ENCODE data around the gene LRBA. TPM values are rescaled to one million over a fixed set of nuclear protein-coding genes. Genes with fewer than 3 reads are reported as not detected.

Gene LRBA
- total RNA-seq, 2 donors from 2014 or later, result 30.9 to 33.7 TPM

DNA sequence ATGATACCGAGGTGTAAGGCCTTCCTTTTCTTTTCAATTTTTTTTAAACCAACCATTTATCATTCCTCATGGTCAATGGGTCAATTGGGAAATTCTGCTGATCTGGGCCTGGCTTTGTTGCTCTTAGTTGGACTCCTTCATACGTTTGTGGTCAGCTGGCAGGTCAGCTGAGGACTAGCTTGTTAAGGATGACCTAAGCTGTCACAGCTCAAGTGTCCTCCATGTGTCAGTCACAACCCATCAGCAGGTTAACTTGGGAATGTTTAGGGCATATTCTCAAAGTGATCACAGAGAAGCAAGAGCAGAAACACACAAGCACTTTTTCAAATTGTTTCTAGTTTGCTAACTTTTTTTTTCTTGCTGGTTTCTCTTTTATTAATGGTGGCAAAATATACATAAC, 550.6 kb downstream of the LRBA start:
- ATAC-seq (ENCODE audit: insufficient number of reproducible peaks, low FRiP score, low read depth), result no peak
- no peaks in the 10 kb centered on the region for H3K4me1 ChIP-seq (ENCODE audit: control insufficient read depth in 1 of 2, low read depth in 2 of 2)
- no peak overlapping the region for H3K4me3 ChIP-seq
- TF ChIP-seq, protein P1, sequence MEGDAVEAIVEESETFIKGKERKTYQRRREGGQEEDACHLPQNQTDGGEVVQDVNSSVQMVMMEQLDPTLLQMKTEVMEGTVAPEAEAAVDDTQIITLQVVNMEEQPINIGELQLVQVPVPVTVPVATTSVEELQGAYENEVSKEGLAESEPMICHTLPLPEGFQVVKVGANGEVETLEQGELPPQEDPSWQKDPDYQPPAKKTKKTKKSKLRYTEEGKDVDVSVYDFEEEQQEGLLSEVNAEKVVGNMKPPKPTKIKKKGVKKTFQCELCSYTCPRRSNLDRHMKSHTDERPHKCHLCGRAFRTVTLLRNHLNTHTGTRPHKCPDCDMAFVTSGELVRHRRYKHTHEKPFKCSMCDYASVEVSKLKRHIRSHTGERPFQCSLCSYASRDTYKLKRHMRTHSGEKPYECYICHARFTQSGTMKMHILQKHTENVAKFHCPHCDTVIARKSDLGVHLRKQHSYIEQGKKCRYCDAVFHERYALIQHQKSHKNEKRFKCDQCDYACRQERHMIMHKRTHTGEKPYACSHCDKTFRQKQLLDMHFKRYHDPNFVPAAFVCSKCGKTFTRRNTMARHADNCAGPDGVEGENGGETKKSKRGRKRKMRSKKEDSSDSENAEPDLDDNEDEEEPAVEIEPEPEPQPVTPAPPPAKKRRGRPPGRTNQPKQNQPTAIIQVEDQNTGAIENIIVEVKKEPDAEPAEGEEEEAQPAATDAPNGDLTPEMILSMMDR (IDR thresholded peaks at IDR 0.05), result no peak
- H3K27me3 ChIP-seq (replicated peaks; ENCODE audit: insufficient read depth), result no peaks in the 10 kb centered on the region
- H3K27ac ChIP-seq, result no peak overlapping the region
- no peaks in the 10 kb centered on the region for H3K36me3 ChIP-seq
- DNase-seq (ENCODE audit: low spot score), result no peak
- H3K9me3 ChIP-seq, result no peaks in the 10 kb centered on the region

DNA sequence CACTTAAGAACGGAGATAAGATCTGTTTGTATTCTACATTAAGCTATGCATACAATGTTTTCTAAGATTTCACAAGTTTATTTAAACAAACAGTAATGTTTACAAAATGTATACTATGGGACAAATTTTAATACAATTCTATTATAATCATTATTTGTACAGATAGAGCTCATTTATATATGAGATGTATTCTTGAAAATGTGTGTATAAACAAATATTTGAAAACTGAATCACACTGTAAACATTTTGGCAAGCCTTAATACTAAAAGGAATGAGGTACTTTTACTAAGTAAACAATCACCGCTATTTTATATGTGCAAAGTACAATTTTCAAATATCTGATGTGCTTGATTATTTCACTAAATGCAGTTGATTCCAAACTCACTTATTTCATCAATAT, 552.3 kb downstream of the LRBA start:
- no peaks in the 10 kb centered on the region for H3K36me3 ChIP-seq
- H3K4me1 ChIP-seq (ENCODE audit: control insufficient read depth in 1 of 2, low read depth in 2 of 2), result no peaks in the 10 kb centered on the region
- H3K27ac ChIP-seq, result no peak overlapping the region
- TF ChIP-seq, protein P1 (IDR thresholded peaks at IDR 0.05), result no peak
- ATAC-seq (ENCODE audit: insufficient number of reproducible peaks, low FRiP score, low read depth) (no peak), DNase-seq (ENCODE audit: low spot score) (no peak)
- no peaks in the 10 kb centered on the region for H3K27me3 ChIP-seq (replicated peaks; ENCODE audit: insufficient read depth)
- no peak overlapping the region for H3K4me3 ChIP-seq
- H3K9me3 ChIP-seq, result no peaks in the 10 kb centered on the region

DNA sequence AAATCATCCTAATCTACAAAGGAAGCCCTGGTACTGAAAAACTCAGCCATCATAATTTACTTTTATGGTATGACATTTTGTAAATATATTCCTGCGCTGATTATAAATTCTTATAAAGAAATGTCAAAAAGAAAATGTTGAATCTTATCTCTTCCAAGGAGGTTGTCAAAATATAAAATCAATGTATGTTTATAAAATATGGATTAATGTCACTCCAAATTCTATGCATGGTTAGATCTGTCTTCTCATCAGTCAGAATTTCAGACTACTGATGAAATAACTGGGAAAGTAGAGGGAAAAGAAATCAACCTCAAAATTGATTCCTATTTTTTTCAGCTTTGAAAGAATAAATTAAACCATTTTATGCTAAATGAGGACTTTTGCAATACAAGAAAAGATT, 553.1 kb downstream of the LRBA start:
- Histone ChIP-seq H3K9me3 (no peaks in the 10 kb centered on the region), H3K4me3 (no peak overlapping the region), H3K36me3 (no peaks in the 10 kb centered on the region), H3K27ac (no peak overlapping the region), H3K4me1 (ENCODE audit: control insufficient read depth in 1 of 2, low read depth in 2 of 2) (no peaks in the 10 kb centered on the region), H3K27me3 (replicated peaks; ENCODE audit: insufficient read depth) (no peaks in the 10 kb centered on the region)
- TF ChIP-seq, protein P1 (IDR thresholded peaks at IDR 0.05), result no peak
- ATAC-seq (ENCODE audit: insufficient number of reproducible peaks, low FRiP score, low read depth) (no peak), DNase-seq (ENCODE audit: low spot score) (no peak)

DNA sequence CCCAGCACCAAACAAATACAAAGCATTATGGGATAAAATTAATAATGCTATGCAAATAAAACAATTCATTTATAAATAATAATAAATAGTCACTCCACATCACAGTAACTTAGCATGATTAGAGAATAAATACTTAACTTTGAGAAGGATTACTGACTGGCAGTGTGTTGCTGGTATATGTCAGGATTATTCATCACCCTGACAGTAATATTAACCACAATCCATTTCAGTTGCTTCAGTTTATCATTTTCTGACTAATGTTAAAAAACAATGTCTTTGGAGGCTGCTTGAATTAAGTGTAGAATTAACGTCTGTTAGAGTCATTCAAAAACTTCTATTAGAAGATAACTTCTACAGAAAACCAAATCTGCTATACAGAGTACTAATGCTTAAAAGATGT, 557.3 kb downstream of the LRBA start:
- H3K4me3 ChIP-seq, result no peak overlapping the region
- no peaks in the 10 kb centered on the region for H3K36me3 ChIP-seq
- H3K27ac ChIP-seq, result no peak overlapping the region
- DNase-seq (ENCODE audit: low spot score) (no peak), ATAC-seq (ENCODE audit: insufficient number of reproducible peaks, low FRiP score, low read depth) (no peak)
- TF ChIP-seq, protein P1 (IDR thresholded peaks at IDR 0.05), result no peak
- H3K9me3 ChIP-seq, result no peaks in the 10 kb centered on the region
- H3K4me1 ChIP-seq (ENCODE audit: control insufficient read depth in 1 of 2, low read depth in 2 of 2), result no peaks in the 10 kb centered on the region
- H3K27me3 ChIP-seq (replicated peaks; ENCODE audit: insufficient read depth), result no peaks in the 10 kb centered on the region

DNA sequence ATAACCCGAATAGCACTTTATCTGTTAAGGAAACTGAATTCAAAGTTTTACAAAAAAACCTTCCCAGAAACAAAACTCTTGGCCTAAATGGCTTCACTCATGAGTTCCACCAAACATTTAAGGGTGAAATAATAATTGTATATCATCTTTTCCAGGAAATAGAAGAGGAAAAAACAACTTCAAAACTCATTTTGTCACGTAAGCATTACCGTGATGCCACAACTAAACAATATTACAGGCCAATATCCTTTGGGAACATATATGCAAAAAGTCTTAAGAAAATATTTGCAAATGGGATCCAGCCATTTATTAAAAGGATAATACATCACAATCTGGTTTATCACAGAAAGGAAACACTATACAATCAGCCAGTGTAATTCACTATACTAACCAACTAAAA, 563.2 kb downstream of the LRBA start:
- Histone ChIP-seq H3K27ac (no peak overlapping the region), H3K4me3 (no peak overlapping the region), H3K9me3 (no peaks in the 10 kb centered on the region), H3K4me1 (ENCODE audit: control insufficient read depth in 1 of 2, low read depth in 2 of 2) (no peaks in the 10 kb centered on the region), H3K27me3 (replicated peaks; ENCODE audit: insufficient read depth) (no peaks in the 10 kb centered on the region), H3K36me3 (no peaks in the 10 kb centered on the region)
- ATAC-seq (ENCODE audit: insufficient number of reproducible peaks, low FRiP score, low read depth) (no peak), DNase-seq (ENCODE audit: low spot score) (no peak)
- TF ChIP-seq, protein P1 (IDR thresholded peaks at IDR 0.05), result no peak

Measured in thoracic aorta (tissue), 2 donors.